HepG2 (cell line): ENCODE measurements around the gene ZNF853. TPM values are rescaled to one million over a fixed set of nuclear protein-coding genes. Genes with fewer than 3 reads are reported as not detected.

Source experiments
- AHR ChIP-seq: IDR thresholded peaks from 2 replicates; pipeline ENCODE4 v1.6.1; 2018; ENCODE audit warnings: missing genetic modification reagents, missing compliant biosample characterization
- ARNTL ChIP-seq: sonication (generic); formaldehyde crosslinking; IDR thresholded peaks from 2 replicates; pipeline ENCODE4 v1.4.0; 2020; ENCODE audit warnings: mild to moderate bottlenecking, missing genetic modification reagents
- CBX2 ChIP-seq, 2 experiments: fragments of 200-600 bp in 1 of 2; sonication (generic); formaldehyde crosslinking in 1 of 2; IDR thresholded peaks; 2 replicates each; pipeline versions ENCODE4 v1.7.0 to v1.8.1; 2018 to 2022; ENCODE audit warnings: low read depth in 2 of 2, low read length in 1 of 2, mild to moderate bottlenecking in 1 of 2, missing genetic modification reagents in 1 of 2
- ERF ChIP-seq: IDR thresholded peaks from 2 replicates; pipeline ENCODE4 v1.6.1; 2018; ENCODE audit warnings: missing biosample characterization, missing genetic modification reagents
- FOSL2 ChIP-seq: sonication (generic); formaldehyde crosslinking; IDR thresholded peaks from 2 replicates; pipeline ENCODE4 v1.4.0; 2020; ENCODE audit warnings: missing genetic modification reagents
- GPN1 ChIP-seq: sonication (generic); formaldehyde crosslinking; IDR thresholded peaks from 2 replicates; pipeline ENCODE4 v1.5.1; 2020; ENCODE audit warnings: missing genetic modification reagents, borderline replicate concordance
- JARID2 ChIP-seq: sonication (generic); formaldehyde crosslinking; IDR thresholded peaks from 2 replicates; pipeline ENCODE4 v1.8.1; 2023; ENCODE audit warnings: missing genetic modification reagents, inconsistent platforms; ENCODE audit not compliant: insufficient replicate concordance
- MED8 ChIP-seq: sonication (generic); formaldehyde crosslinking; IDR thresholded peaks from 2 replicates; pipeline ENCODE4 v1.8.1; 2023; ENCODE audit warnings: mild to moderate bottlenecking, missing genetic modification reagents; ENCODE audit not compliant: insufficient replicate concordance
- NFKB2 ChIP-seq: sonication (generic); formaldehyde crosslinking; IDR thresholded peaks from 2 replicates; pipeline ENCODE4 v1.4.0; 2020; ENCODE audit warnings: missing genetic modification reagents, borderline replicate concordance
- REL ChIP-seq: sonication (generic); formaldehyde crosslinking; conservative IDR thresholded peaks from 2 replicates; pipeline ENCODE4 v1.8.0; 2022; ENCODE audit warnings: mild to moderate bottlenecking, missing genetic modification reagents, moderate library complexity
- SMAD1 ChIP-seq: sonication (generic); formaldehyde crosslinking; IDR thresholded peaks from 2 replicates; pipeline ENCODE4 v1.4.0; 2020; ENCODE audit warnings: missing genetic modification reagents, low read depth, mild to moderate bottlenecking, borderline replicate concordance
- SRY ChIP-seq: sonication (generic); formaldehyde crosslinking; IDR thresholded peaks from 2 replicates; pipeline ENCODE4 v1.8.0; 2022; ENCODE audit warnings: mild to moderate bottlenecking, missing genetic modification reagents
- ZNF44 ChIP-seq: sonication (generic); formaldehyde crosslinking; IDR thresholded peaks from 2 replicates; pipeline ENCODE4 v1.5.1; 2020; ENCODE audit warnings: mild to moderate bottlenecking, missing genetic modification reagents
- ZNF510 ChIP-seq: sonication (generic); formaldehyde crosslinking; IDR thresholded peaks from 2 replicates; pipeline ENCODE4 v1.4.0; 2020; ENCODE audit warnings: low read depth, mild to moderate bottlenecking, missing genetic modification reagents
- ZNF83 ChIP-seq: sonication (generic); formaldehyde crosslinking; IDR thresholded peaks from 2 replicates; pipeline ENCODE4 v1.4.0; 2020; ENCODE audit warnings: missing genetic modification reagents, mild to moderate bottlenecking, borderline replicate concordance
- polyA plus RNA-seq, 8 experiments: library from polyadenylated mRNA; depleted of rRNA in 3 of 8; stranded (reverse) in 7 of 8; unstranded in 1 of 8; fragments of >200 nt; fragmentation: Illumina TruSeq in 4 of 8; extraction: Trizol in 4 of 8; gene quantifications; 2 replicates each; pipeline versions ENCODE4 v1.2.1 to v1.2.3, GENCODE V29; 2011 to 2016; ENCODE audit warnings: low read depth in 4 of 8, missing spikeins in 1 of 8, mixed read lengths in 1 of 8; ENCODE audit not compliant: insufficient read depth in 1 of 8
- total RNA-seq, 5 experiments: library from RNA; depleted of rRNA; stranded (reverse); fragments of >200 nt; fragmentation: Illumina TruSeq; extraction: Trizol; gene quantifications; 2 replicates each; pipeline ENCODE4 v1.2.3, GENCODE V29; 2016; ENCODE audit warnings: low read depth in 1 of 5
- TF ChIP-seq, protein P1 (sequence below): sonication (generic); formaldehyde crosslinking; IDR thresholded peaks from 2 replicates; pipeline ENCODE4 v1.8.0; 2022; ENCODE audit warnings: low read depth, missing genetic modification reagents
- TF ChIP-seq, protein P2 (sequence below): sonication (generic); formaldehyde crosslinking; IDR thresholded peaks from 2 replicates; pipeline ENCODE4 v1.4.0; 2020; ENCODE audit warnings: mild to moderate bottlenecking, low read depth, missing genetic modification reagents
- TF ChIP-seq, protein P3 (sequence below): sonication (generic); formaldehyde crosslinking; IDR thresholded peaks from 2 replicates; pipeline ENCODE4 v1.5.1; 2020; ENCODE audit warnings: mild to moderate bottlenecking, missing genetic modification reagents, moderate library complexity
- TF ChIP-seq, protein P4 (sequence below): sonication (generic); formaldehyde crosslinking; IDR thresholded peaks from 2 replicates; pipeline ENCODE4 v1.5.0; 2020; ENCODE audit warnings: mild to moderate bottlenecking, missing genetic modification reagents
- TF ChIP-seq, protein P5 (sequence below): sonication (generic); formaldehyde crosslinking; IDR thresholded peaks from 2 replicates; pipeline ENCODE4 v1.5.0; 2020; ENCODE audit warnings: missing genetic modification reagents, mild to moderate bottlenecking, borderline replicate concordance

ZNF853 gene
- total and polyA plus RNA-seq, 2 of the 13 experiments (the other 11 are each of a cell fraction or from before 2014, with no cell fraction given), result 2.1 to 6.2 TPM

DNA sequence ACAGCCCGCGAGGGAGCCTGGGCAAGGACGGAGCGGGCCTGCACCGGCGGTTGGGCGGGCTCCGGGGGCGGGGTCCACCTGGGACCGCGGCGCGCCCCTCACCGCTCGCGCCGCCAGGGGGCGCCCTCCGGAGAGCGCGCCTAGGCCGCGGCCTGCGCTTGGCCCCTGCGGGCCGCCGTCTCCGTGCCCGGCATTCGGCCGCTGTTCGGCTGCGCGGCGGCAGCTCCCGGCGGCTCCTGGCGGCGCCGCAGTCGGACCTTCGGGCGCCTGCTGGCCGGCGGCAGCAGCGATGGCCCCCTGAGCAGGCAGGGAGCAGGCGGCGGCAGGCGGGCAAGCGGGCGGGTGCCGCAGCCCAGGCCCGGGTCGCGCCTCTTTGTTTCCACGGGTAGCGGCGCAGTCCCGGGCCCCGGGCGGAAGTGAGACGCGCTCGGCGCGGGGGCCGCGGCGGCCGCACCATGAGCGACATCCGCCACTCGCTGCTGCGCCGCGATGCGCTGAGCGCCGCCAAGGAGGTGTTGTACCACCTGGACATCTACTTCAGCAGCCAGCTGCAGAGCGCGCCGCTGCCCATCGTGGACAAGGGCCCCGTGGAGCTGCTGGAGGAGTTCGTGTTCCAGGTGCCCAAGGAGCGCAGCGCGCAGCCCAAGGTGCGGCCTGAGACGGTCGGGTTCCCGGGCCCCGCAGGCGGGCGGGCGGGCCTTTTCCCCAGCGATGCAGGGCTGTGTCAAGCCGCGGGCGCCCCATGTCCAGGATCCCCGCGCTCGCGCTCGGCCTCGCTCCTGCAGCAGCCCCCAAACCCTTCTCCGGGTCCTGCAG is 25.4 kb upstream of the ZNF853 start, which contains the start of gene INTS15 (continued):
- TF ChIP-seq ZNF510 (CRISPR knock-in tag) (no peak), ZNF83 (no peak), FOSL2 (CRISPR knock-in tag) (no peak), NFKB2 (CRISPR knock-in tag) (no peak; the same call in 1 of the 2 replicates), MED8 (CRISPR knock-in tag) (peak; percentile 49), JARID2 (no peak), SRY (CRISPR knock-in tag) (no peak; the same call in 1 of the 2 replicates), AHR (CRISPR knock-in tag) (peak; percentile 61; the same call in 1 of the 2 replicates), ARNTL (CRISPR knock-in tag) (0 out of 2 replicates have a peak, but pooled peaks have one; percentile 37), SMAD1 (CRISPR knock-in tag) (no peak), GPN1 (CRISPR knock-in tag) (no peak), ZNF44 (CRISPR knock-in tag) (no peak), CBX2 (IDR thresholded peaks at IDR 0.05; ENCODE audit: low read depth, low read length) (no peak), CBX2 (CRISPR knock-in tag; IDR thresholded peaks at IDR 0.05; ENCODE audit: low read depth) (no peak), ERF (CRISPR knock-in tag) (peak; percentile 23; the same call in 1 of the 2 replicates), REL (peak; percentile 60; the same call in 1 of the 2 replicates)
- TF ChIP-seq, protein P1, sequence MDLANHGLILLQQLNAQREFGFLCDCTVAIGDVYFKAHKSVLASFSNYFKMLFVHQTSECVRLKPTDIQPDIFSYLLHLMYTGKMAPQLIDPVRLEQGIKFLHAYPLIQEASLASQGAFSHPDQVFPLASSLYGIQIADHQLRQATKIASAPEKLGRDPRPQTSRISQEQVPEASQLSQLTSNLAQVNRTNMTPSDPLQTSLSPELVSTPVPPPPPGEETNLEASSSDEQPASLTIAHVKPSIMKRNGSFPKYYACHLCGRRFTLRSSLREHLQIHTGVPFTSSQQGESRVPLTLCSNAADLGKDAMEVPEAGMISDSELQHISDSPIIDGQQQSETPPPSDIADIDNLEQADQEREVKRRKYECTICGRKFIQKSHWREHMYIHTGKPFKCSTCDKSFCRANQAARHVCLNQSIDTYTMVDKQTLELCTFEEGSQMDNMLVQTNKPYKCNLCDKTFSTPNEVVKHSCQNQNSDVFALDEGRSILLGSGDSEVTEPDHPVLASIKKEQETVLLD (CRISPR knock-in tag), result peak; percentile 78
- TF ChIP-seq, protein P2, sequence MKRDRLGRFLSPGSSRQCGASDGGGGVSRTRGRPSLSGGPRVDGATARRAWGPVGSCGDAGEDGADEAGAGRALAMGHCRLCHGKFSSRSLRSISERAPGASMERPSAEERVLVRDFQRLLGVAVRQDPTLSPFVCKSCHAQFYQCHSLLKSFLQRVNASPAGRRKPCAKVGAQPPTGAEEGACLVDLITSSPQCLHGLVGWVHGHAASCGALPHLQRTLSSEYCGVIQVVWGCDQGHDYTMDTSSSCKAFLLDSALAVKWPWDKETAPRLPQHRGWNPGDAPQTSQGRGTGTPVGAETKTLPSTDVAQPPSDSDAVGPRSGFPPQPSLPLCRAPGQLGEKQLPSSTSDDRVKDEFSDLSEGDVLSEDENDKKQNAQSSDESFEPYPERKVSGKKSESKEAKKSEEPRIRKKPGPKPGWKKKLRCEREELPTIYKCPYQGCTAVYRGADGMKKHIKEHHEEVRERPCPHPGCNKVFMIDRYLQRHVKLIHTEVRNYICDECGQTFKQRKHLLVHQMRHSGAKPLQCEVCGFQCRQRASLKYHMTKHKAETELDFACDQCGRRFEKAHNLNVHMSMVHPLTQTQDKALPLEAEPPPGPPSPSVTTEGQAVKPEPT (CRISPR knock-in tag), result no peak
- TF ChIP-seq, protein P3, sequence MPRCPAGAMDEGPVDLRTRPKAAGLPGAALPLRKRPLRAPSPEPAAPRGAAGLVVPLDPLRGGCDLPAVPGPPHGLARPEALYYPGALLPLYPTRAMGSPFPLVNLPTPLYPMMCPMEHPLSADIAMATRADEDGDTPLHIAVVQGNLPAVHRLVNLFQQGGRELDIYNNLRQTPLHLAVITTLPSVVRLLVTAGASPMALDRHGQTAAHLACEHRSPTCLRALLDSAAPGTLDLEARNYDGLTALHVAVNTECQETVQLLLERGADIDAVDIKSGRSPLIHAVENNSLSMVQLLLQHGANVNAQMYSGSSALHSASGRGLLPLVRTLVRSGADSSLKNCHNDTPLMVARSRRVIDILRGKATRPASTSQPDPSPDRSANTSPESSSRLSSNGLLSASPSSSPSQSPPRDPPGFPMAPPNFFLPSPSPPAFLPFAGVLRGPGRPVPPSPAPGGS (CRISPR knock-in tag), result no peak
- TF ChIP-seq, protein P4, sequence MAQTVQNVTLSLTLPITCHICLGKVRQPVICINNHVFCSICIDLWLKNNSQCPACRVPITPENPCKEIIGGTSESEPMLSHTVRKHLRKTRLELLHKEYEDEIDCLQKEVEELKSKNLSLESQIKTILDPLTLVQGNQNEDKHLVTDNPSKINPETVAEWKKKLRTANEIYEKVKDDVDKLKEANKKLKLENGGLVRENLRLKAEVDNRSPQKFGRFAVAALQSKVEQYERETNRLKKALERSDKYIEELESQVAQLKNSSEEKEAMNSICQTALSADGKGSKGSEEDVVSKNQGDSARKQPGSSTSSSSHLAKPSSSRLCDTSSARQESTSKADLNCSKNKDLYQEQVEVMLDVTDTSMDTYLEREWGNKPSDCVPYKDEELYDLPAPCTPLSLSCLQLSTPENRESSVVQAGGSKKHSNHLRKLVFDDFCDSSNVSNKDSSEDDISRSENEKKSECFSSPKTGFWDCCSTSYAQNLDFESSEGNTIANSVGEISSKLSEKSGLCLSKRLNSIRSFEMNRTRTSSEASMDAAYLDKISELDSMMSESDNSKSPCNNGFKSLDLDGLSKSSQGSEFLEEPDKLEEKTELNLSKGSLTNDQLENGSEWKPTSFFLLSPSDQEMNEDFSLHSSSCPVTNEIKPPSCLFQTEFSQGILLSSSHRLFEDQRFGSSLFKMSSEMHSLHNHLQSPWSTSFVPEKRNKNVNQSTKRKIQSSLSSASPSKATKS (CRISPR knock-in tag), result no peak
- TF ChIP-seq, protein P5, sequence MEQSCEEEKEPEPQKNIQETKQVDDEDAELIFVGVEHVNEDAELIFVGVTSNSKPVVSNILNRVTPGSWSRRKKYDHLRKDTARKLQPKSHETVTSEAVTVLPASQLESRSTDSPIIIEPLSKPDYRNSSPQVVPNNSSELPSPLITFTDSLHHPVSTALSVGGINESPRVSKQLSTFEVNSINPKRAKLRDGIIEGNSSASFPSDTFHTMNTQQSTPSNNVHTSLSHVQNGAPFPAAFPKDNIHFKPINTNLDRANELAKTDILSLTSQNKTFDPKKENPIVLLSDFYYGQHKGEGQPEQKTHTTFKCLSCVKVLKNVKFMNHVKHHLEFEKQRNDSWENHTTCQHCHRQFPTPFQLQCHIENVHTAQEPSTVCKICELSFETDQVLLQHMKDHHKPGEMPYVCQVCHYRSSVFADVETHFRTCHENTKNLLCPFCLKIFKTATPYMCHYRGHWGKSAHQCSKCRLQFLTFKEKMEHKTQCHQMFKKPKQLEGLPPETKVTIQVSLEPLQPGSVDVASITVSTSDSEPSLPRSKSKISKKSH (CRISPR knock-in tag), result no peak
